ENCODE measurements around the gene MAP4K4. TPM values are rescaled to one million over a fixed set of nuclear protein-coding genes. Genes with fewer than 3 reads are reported as not detected.
"Not testable (repeated sequence)": the region's sequence is repeated elsewhere in the genome, so short reads cannot be mapped to it uniquely, and the experiment has no call there.

Gene MAP4K4
- total RNA-seq, 1 experiment from 2014 or later = 37.6 TPM

GRCh38 chr2:101766871-101767739 is 69.6 kb downstream of the MAP4K4 start:
- DNase-seq (ENCODE audit: low read depth) = peak; percentile 98

GRCh38 chr2:101768556-101769220 is 71.2 kb downstream of the MAP4K4 start:
- DNase-seq (ENCODE audit: low read depth) = no peak

GRCh38 chr2:101769726-101770125 is 72.2 kb downstream of the MAP4K4 start:
- DNase-seq (ENCODE audit: low read depth) = not testable (repeated sequence)

GRCh38 chr2:101770726-101771125 is 73.2 kb downstream of the MAP4K4 start:
- peak; percentile 75 for DNase-seq (ENCODE audit: low read depth)

GRCh38 chr2:101771227-101771902 is 73.9 kb downstream of the MAP4K4 start:
- no peak for DNase-seq (ENCODE audit: low read depth)

- no peak for DNase-seq (ENCODE audit: low read depth)
These were observed 74.4 kb downstream of the MAP4K4 start for GRCh38 chr2:101771910-101772321.

- no peak for DNase-seq (ENCODE audit: low read depth)
These were observed 75.6 kb downstream of the MAP4K4 start for GRCh38 chr2:101773137-101773536.

- not testable (repeated sequence) for DNase-seq (ENCODE audit: low read depth)
These were observed 76.5 kb downstream of the MAP4K4 start for GRCh38 chr2:101773961-101774360.

GRCh38 chr2:101775092-101775491 is 77.6 kb downstream of the MAP4K4 start:
- DNase-seq (ENCODE audit: low read depth) = no peak

- no peak for DNase-seq (ENCODE audit: low read depth)
These were observed 78.1 kb downstream of the MAP4K4 start for GRCh38 chr2:101775636-101776035.

- no peak for DNase-seq (ENCODE audit: low read depth)
These were observed 78.9 kb downstream of the MAP4K4 start for GRCh38 chr2:101776172-101777043.

GRCh38 chr2:101777337-101777736 is 79.8 kb downstream of the MAP4K4 start:
- no peak for DNase-seq (ENCODE audit: low read depth)

GRCh38 chr2:101778102-101778501 is 80.6 kb downstream of the MAP4K4 start:
- no peak for DNase-seq (ENCODE audit: low read depth)

GRCh38 chr2:101779190-101779589 is 81.7 kb downstream of the MAP4K4 start:
- peak; percentile 40 for DNase-seq (ENCODE audit: low read depth)

GRCh38 chr2:101779656-101780055 is 82.1 kb downstream of the MAP4K4 start:
- DNase-seq (ENCODE audit: low read depth) = no peak

GRCh38 chr2:101781326-101781725 is 83.8 kb downstream of the MAP4K4 start:
- DNase-seq (ENCODE audit: low read depth) = no peak

- DNase-seq (ENCODE audit: low read depth) = no peak
These were observed 84.4 kb downstream of the MAP4K4 start for GRCh38 chr2:101781791-101782426.

- no peak for DNase-seq (ENCODE audit: low read depth)
These were observed 84.9 kb downstream of the MAP4K4 start for GRCh38 chr2:101782427-101782792.

GRCh38 chr2:101787097-101787496 is 89.6 kb downstream of the MAP4K4 start:
- no peak for DNase-seq (ENCODE audit: low read depth)

- no peak for DNase-seq (ENCODE audit: low read depth)
These were observed 91.1 kb downstream of the MAP4K4 start for GRCh38 chr2:101788565-101788964.
